Neural cell (in vitro differentiated cells): ENCODE results near the gene TMEM132A.
"Not testable (repeated sequence)": the region's sequence is repeated elsewhere in the genome, so short reads cannot be mapped to it uniquely, and the experiment has no call there.

ENCODE experiments used
- CTCF ChIP-seq: fragments of 450-650 bp; IDR thresholded peaks from 2 replicates; pipeline ENCODE4 v1.5.1; 2014; ENCODE audit warnings: antibody characterized with exemption, mild to moderate bottlenecking, moderate library complexity; ENCODE audit not compliant: poor library complexity, severe bottlenecking
- TAF1 ChIP-seq: IDR thresholded peaks from 2 replicates; pipeline ENCODE4 v1.6.1; 2012; ENCODE audit warnings: low read depth

- not testable (repeated sequence) for TF ChIP-seq TAF1, CTCF
These were observed 14.5 kb upstream of the TMEM132A start for GRCh38 chr11:60909680-60910280.
